Liver (tissue), 3 donors: ENCODE measurements around the gene TNIP1.

Experiments used
- CTCF ChIP-seq: fragments of 150-350 bp; IDR thresholded peaks from 2 replicates; pipeline ENCODE4 v1.5.1; 2017; ENCODE audit warnings: improper control_type of control experiment, low read depth, low read length; ENCODE audit not compliant: missing input control
- GABPA ChIP-seq, 2 donors: IDR thresholded peaks in 1 of 2; conservative IDR thresholded peaks in 1 of 2; 2 replicates each; pipeline ENCODE4 v1.6.1; 2016; ENCODE audit warnings: antibody characterized with exemption in 2 of 2, mild to moderate bottlenecking in 1 of 2, moderate library complexity in 1 of 2
- MAX ChIP-seq: IDR thresholded peaks from 2 replicates; pipeline ENCODE4 v1.6.1; 2016; ENCODE audit warnings: antibody characterized with exemption
- REST ChIP-seq: IDR thresholded peaks from 2 replicates; pipeline ENCODE4 v1.6.1; 2016; ENCODE audit warnings: antibody characterized with exemption, mild to moderate bottlenecking
- RXRA ChIP-seq, 2 donors: IDR thresholded peaks; 2 replicates each; pipeline ENCODE4 v1.6.1; 2017 to 2018; ENCODE audit warnings: antibody characterized with exemption in 2 of 2, mild to moderate bottlenecking in 1 of 2
- SP1 ChIP-seq: IDR thresholded peaks from 2 replicates; pipeline ENCODE4 v1.6.1; 2018; ENCODE audit warnings: antibody characterized with exemption, mild to moderate bottlenecking
- TAF1 ChIP-seq: conservative IDR thresholded peaks from 2 replicates; pipeline ENCODE4 v1.6.1; 2016; ENCODE audit warnings: antibody characterized with exemption, mild to moderate bottlenecking
- donor health status: healthy.
- donor health status: healthy.

- no peak for TF ChIP-seq REST
- no peak for TF ChIP-seq SP1
- no peak for TF ChIP-seq CTCF
- TF ChIP-seq RXRA (IDR thresholded peaks at IDR 0.05), result no peak
- no peak for TF ChIP-seq MAX
- TF ChIP-seq GABPA (IDR thresholded peaks at IDR 0.05 in 1 of 2, conservative IDR thresholded peaks at IDR 0.05 in 1 of 2), result no peak
- no peak for TF ChIP-seq TAF1
These were observed 6.1 kb upstream of the TNIP1 start for GRCh38 chr5:151086905-151087360.
